Measurements from ENCODE around the gene CAMK2D.

DNA sequence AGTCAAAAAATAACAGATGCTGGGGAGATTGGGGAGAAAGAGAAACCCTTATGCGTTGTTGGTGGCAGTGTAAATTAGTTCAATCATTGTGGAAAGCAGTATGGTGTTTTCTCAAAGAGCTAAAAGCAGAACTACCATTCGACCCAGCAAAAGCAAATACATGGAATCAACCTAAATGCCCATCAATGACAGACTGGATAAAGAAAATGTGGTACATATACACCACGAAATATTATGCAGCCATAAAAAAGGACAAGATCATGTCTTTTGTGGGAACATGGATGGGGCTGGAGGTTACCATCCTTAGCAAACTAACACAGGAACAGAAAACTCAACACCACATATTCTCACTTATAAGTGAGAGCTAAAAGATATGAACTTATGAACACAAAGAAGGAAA is 188.9 kb downstream of the CAMK2D start:
- TF ChIP-seq POLR2A (IDR thresholded peaks at IDR 0.05): no peak
- TF ChIP-seq, protein P1, sequence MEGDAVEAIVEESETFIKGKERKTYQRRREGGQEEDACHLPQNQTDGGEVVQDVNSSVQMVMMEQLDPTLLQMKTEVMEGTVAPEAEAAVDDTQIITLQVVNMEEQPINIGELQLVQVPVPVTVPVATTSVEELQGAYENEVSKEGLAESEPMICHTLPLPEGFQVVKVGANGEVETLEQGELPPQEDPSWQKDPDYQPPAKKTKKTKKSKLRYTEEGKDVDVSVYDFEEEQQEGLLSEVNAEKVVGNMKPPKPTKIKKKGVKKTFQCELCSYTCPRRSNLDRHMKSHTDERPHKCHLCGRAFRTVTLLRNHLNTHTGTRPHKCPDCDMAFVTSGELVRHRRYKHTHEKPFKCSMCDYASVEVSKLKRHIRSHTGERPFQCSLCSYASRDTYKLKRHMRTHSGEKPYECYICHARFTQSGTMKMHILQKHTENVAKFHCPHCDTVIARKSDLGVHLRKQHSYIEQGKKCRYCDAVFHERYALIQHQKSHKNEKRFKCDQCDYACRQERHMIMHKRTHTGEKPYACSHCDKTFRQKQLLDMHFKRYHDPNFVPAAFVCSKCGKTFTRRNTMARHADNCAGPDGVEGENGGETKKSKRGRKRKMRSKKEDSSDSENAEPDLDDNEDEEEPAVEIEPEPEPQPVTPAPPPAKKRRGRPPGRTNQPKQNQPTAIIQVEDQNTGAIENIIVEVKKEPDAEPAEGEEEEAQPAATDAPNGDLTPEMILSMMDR (IDR thresholded peaks at IDR 0.05): no peak
- TF ChIP-seq EP300 (IDR thresholded peaks at IDR 0.05): no peak
